Cerebellar cortex (tissue), 1 donor: ENCODE data around the gene SUSD4.
"Not testable (repeated sequence)": the region's sequence is repeated elsewhere in the genome, so short reads cannot be mapped to it uniquely, and the experiment has no call there.

Experiments
- DNase-seq: peaks from one replicate; pipeline ENCODE4 v3.0.0-alpha.2; 2015; ENCODE audit warnings: low spot score

Gene SUSD4, protein sequence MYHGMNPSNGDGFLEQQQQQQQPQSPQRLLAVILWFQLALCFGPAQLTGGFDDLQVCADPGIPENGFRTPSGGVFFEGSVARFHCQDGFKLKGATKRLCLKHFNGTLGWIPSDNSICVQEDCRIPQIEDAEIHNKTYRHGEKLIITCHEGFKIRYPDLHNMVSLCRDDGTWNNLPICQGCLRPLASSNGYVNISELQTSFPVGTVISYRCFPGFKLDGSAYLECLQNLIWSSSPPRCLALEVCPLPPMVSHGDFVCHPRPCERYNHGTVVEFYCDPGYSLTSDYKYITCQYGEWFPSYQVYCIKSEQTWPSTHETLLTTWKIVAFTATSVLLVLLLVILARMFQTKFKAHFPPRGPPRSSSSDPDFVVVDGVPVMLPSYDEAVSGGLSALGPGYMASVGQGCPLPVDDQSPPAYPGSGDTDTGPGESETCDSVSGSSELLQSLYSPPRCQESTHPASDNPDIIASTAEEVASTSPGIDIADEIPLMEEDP

DNA sequence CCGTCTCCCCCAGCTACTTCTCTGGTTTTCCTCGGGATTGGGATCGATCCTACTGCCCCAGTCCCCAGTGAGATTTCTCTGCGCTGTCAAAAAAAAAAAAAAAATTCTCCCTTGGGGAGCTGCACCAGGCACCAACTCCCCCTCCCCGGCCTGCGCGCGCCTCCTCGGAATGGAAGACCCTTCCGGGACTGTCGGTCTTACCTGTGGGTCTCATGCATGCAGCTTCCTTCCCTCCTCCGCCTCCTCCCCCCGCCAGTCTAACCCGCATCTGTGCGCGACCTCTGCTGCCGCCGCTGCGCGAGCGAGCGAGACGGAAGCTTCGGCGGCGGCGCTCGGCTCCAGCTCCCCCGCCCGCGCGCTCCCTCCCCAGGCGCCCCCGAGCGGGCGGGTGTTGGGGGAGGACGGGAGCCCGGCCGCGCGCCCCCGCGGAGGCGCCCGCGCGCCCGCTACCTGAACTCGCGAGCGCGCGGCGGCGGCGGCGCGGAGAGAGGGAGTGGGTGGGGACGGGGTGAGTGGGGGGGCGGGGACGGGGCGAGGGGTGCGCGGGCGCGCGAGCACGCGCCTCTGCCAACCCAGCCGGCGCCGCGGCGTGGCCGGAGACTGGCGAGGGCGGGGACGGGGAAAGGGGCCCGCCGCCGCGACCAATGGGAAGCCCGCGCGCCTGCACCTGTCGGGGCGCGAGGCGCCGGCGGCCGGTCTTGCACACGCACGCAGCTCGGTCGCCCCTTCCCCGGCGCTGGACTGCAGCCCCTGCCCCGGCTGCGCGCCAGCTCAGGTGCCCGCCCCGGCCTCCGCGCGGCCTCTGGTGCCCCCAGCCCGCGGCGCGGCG lies at the start of gene SUSD4:
Gene SUSD4, minus strand, starts transcription at position 321 of the 829 bp plus-strand sequence. CDS start 751 bp downstream, outside the sequence.
- peak; percentile 67 for DNase-seq

- DNase-seq: no peak
Measured at GRCh38 chr1:223413216-223413615, 49.2 kb upstream of the SUSD4 start.

GRCh38 chr1:223411710-223412109 lies 47.7 kb upstream of the SUSD4 start:
- no peak for DNase-seq

GRCh38 chr1:223411309-223411708 lies 47.3 kb upstream of the SUSD4 start:
- no peak for DNase-seq

DNA sequence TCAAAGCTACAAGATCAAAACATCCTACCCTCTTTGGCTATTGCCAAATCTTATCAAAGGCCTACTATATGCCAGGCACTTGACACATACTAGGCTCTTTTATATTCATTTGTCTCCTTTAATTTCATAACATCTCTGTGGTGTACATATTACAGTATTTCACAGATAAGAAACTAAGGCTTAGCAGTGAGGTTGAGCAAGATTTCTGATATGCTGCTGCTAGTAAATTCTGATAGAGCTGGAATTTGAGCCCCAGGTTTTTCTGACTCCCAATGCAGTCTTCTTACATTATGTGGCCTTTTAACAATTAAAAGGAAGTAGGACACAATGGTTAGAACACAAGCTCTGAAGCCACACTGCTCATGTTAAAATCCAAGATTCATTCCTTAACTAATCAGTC lies 46.1 kb upstream of the SUSD4 start:
- no peak for DNase-seq

DNA sequence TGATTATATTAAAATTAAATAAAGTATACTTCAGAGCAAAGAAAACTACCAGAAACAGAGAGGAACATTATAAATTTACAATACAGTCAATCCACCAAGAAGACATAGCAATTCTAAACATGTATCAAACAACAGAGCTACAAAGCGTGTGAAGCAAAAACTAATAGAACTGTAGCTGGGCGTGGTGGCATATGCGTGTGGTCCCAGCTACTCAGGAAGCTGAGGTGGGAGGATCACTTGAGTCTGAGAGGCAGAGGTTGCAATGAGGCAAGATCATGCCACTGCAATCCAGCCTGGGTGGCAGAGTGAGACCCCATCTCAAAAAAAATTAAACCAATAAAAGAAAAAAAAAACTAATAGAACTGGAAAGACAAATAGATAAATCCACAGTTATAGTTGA lies 41.5 kb upstream of the SUSD4 start:
- no peak for DNase-seq

DNA sequence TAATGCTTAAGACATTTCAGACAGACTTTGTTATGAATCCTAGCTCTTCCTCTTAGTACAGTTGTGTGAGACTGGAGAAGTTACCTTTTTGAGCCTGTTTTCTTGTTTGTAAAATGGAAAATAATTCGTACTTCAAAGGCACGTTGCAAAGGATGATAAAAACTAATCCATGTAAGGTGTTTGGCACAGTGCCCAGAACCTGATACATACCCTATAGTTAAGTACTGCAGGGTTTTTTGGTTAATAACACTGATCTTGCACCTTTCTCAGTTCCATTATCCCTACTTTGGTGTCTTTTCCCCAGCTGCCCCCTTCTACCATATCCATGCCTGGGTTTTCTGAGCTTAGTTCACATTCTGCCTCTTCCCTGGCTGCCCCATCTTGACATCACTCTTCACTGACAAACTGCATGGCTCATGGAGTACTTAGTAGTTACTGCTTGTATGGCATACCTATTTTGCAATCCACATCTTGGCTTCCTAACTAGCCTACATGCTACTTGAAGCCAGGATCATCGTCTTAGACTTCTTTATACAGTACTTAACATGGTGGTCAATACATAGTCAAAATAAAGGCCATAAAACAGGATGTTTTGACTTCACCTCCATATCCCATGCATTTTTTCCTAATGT lies 39.3 kb upstream of the SUSD4 start:
- DNase-seq: no peak

- DNase-seq: no peak
Measured at GRCh38 chr1:223402790-223403142, 38.8 kb upstream of the SUSD4 start.

DNA sequence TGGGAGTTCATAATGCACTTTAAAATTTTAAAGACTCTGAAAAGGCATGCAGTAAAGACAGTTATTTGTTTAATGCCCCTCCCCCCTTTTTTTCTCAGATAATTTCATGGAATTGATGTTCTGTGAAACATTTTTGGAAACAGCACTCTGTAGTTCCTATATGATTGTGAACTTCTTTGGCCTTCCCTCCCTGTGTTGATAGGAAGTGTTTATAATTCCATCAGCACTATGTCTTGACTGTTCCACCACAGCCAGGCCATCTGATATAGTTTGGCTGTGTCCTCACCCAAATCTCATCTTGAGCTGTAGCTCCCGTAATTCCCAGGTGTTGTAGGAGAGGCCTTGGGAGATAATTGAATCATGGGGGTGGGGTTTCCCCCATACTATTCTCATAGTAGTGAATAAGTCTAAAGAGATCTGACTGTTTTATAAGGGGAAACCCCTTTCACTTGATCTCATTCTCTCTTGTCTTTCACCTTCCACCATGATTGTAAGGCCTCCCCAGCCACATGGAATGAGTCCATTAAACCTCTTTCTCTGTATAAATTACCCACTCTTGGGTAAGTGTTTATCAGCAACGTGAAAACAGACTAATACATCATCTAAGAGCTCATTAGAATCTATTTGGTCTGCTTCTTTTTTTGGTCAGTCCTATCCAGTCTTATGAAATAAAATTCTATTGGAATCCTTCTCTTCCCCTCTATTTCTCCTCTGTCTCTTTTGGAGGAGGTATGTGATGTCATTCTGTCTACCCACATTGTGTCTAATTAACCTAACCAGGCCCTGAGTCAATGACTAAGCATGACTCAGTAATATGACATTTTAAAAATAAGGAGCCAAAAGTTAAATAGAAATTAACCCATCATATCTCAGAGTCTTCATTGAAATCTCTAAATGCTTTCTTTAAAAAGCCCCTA lies 38.2 kb upstream of the SUSD4 start:
- no peak for DNase-seq

- DNase-seq: not testable (repeated sequence)
Measured at GRCh38 chr1:223399393-223399792, 35.4 kb upstream of the SUSD4 start.

DNA sequence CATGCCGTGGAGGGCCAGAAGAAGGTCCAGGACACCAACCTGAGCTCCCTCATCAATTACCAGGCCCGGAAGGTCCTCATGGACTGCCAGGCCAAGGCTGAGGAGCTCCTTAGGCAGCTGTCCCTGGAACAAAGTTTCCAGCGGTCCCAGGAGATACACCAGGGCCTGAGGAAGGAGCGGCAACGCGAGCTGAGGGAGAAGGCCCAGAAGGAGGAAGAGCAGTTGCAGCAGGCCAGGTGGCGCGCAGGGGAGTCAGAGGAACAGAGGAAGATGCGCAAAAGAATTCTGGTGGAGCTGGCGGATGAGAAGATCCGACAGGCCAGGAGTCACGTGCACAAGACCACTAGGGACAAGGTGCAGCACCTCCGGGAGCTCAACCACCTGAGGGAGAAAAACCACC lies 30.7 kb upstream of the SUSD4 start:
- DNase-seq: no peak

DNA sequence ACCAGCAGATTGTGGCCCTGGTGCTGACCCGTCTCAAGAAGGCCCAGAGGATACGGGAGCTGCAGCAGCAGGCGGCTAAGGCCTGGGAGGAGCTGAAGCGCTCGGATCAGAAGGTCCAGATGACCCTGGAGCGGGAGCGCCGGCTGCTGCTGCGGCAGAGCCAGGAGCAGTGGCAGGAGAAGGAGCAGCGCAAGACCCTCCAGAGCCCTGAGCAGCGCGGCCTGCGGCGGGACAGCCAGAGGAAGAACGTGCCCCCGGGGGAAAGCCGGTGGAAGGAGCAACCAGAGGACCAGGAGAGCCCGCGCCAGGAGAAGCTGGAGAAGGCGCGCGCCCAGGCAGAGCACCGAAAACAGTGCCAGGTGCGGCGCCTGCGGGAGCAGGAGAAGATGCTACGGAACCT lies 30.3 kb upstream of the SUSD4 start:
- no peak for DNase-seq

DNA sequence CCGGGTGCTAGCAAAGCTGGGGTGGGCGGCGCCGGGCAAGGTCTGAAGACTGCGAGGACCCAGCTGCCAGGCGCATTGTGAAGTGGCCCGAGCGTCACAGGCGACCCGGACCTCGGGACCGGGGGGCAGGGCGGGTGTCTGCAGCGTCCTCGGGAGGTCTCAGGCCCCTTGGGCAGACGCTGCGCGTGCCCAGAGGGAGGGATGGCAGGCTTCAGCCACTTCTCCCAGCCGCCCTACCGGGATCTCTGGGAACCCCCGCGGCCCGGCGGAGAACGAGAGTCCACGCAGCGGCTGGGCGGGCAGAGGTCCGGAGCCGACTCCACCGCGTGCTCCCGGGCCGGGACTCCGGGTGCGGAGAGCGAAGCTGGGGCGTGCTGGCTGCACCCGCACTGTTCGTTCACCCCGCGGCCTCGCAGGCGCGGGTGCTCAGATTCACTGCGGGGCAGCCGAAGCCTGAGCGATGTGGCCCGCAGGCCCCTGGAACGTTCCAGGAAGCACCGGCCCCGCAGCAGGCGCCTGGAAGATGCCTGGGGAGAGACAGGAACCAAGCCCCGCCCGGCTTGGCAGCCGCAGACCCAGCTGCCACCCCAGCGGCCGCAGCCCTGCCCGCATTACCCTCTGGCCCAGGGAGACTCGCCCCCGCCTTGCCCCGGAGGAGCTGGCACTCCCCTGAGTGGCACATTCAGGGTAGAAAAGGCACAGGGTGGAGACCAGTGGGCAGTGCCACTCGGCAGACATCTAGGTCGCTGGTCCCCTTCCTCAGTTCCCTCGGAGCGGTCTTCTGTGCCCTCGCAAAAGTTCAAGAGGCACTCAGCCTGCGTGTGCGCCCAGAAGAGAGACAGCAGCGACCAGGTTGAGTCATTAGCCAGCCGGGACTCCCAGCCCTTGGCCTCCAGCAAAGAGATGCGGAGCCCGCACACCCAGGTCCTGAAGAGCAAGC lies 29.6 kb upstream of the SUSD4 start, which contains the start of gene CCDC185:
Gene CCDC185, plus strand, starts transcription at position 141 of the 940 bp plus-strand sequence. Its CDS starts 61 bp downstream, at position 202.
- no peak for DNase-seq

- no peak for DNase-seq
Measured at GRCh38 chr1:223390618-223391017, 26.6 kb upstream of the SUSD4 start.

DNA sequence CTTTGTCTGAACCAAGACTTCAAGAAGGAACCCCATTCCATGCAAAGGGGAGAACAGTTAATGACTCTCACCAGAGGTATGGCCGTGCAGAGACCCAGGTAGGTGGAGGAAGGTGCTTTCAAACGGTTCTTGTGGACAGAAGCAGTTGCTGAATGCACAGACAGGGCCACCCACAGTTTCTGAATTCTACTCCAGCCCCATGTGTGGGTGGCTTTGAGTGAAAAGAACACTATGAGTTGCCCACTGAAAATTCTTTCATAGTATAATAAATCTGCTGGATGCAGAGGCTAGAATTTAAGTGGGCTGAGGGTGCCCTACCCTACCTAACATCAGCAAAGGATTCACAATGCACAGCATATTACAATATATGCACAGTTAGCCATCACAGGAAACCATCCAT lies 22.0 kb upstream of the SUSD4 start:
- DNase-seq: no peak

DNA sequence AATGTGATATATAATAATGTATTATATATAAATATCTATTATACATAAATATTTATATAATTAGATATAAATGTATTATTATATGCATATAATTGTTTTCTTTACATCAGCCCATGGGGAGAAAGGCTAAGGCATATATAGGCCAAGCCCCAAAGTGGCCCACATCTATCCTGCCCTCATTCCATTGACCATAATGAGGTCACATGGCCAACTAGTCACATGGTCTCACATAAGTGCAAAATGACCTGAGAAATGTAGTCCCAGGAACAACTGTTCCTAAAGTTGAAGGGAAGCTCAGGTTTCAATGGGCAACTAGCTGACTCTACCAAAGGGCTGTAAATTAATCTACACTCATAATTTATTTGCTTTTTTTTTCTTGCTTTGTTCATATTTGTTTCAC lies 14.8 kb upstream of the SUSD4 start:
- no peak for DNase-seq

GRCh38 chr1:223374064-223374610 lies 10.2 kb upstream of the SUSD4 start:
- no peak for DNase-seq

GRCh38 chr1:223364685-223365382 lies 858 bp upstream of the SUSD4 start:
- DNase-seq: peak; percentile 61
